ENCODE measurements around the gene FSHR. TPM values are rescaled to one million over a fixed set of nuclear protein-coding genes. Genes with fewer than 3 reads are reported as not detected.

Gene FSHR
- total and polyA plus RNA-seq, 2 of the 4 experiments (the other 2 are of a cell fraction): not detected

DNA sequence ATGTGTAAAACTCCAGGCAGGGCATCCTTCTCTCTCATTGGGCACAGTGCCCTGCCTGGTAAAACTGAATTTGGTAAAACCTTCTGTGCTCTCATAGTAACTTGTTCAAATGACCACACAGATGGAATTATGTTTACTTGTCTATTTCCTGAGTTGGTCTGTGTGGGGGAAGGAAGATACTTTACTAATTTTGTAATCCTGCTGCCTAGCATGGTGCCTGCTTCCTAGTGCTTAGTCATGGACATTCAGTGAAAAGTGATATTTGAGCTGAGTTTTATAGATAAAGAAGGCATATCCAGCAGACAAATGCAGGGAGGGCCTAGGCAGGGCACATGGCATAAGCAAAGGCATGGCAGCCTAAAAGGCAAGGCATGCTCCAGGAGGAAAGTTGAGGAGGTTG lies 199.4 kb downstream of the FSHR start:
- Histone ChIP-seq H2BK120ac (ENCODE audit: low read depth, low read length) (no peak overlapping the region; the same call in 1 of the 2 replicates), H3K9ac (ENCODE audit: low read depth, low read length) (no peak overlapping the region), H2BK15ac (ENCODE audit: low read depth, low read length) (no peak overlapping the region; the same call in 2 of the 3 replicates), H3K9me1 (ENCODE audit: insufficient read depth, low read length) (no peaks in the 10 kb centered on the region), H4K8ac (ENCODE audit: low read depth in 2 of 2, low read length in 2 of 2) (no peak overlapping the region), H2AK5ac (ENCODE audit: low read depth, low read length) (no peak overlapping the region), H2BK20ac (ENCODE audit: low read depth, low read length) (0 out of 2 replicates have a peak overlapping the region, but pooled peaks have one; percentile 27), H3K4me3 (ENCODE audit: insufficient read depth, low read depth, low read length) (no peak overlapping the region), H3K18ac (ENCODE audit: low read depth, low read length) (peak overlapping the region; percentile 51; the same call in 1 of the 2 replicates), H3K14ac (replicated peaks; ENCODE audit: low read depth, low read length) (no peak overlapping the region), H2AK9ac (replicated peaks; ENCODE audit: low read depth, low read length, poor library complexity) (no peak overlapping the region), H3K27me3 (ENCODE audit: control insufficient read depth, insufficient read depth, low read length) (no peaks in the 10 kb centered on the region), H3K56ac (ENCODE audit: extremely low read depth, insufficient read depth, low read length) (no peak overlapping the region), H2AFZ (replicated peaks; ENCODE audit: low read length, poor library complexity) (no peak overlapping the region), H3K4ac (ENCODE audit: low read depth, low read length) (no peak overlapping the region), H2BK5ac (ENCODE audit: low read depth, low read length, poor library complexity, severe bottlenecking) (no peak overlapping the region), H3K27ac (ENCODE audit: insufficient read depth, low read length) (peak overlapping the region; percentile 59; the same call in 1 of the 2 replicates), H3K9me3 (ENCODE audit: control insufficient read depth, insufficient read depth, low read length) (no peaks in the 10 kb centered on the region), H4K5ac (ENCODE audit: low read depth, low read length) (peak overlapping the region; percentile 38; the same call in 1 of the 2 replicates), H3K23ac (ENCODE audit: low read depth, low read length) (no peak overlapping the region), H3K36me3 (ENCODE audit: control insufficient read depth, insufficient read depth, low read length) (no peaks in the 10 kb centered on the region), H4K20me1 (ENCODE audit: insufficient read depth, low read length) (no peaks in the 10 kb centered on the region), H3K4me2 (ENCODE audit: low read depth, low read length) (no peak overlapping the region), H4K91ac (ENCODE audit: insufficient read depth, low read depth, low read length) (no peak overlapping the region), H3K79me1 (ENCODE audit: low read depth in 1 of 2, low read length in 2 of 2) (no peaks in the 10 kb centered on the region), H3K4me1 (ENCODE audit: control insufficient read depth, insufficient read depth, low read length) (no peaks in the 10 kb centered on the region)
- DNase-seq: peak; percentile 50
- ATAC-seq (ENCODE audit: low read depth): peak; percentile 97
- POLR2A ChIA-PET (ENCODE audit: unreplicated experiment): no interaction called here
- TF ChIP-seq CEBPB (IDR thresholded peaks at IDR 0.05; ENCODE audit: low read depth, low read length): no peak
- TF ChIP-seq NFE2L2 (IDR thresholded peaks at IDR 0.05; ENCODE audit: low read depth, low read length): peak; percentile 82; the same call in 1 of the 2 replicates
- intact Hi-C loops (cut with micrococcal nuclease): loop anchor here (5.0 kb wide), 1 partner anchor 297 kb away; no protein-coding TSS in a partner anchor
- dilution Hi-C loops (cut with HindIII; ENCODE audit: low sequenced_read_pairs, unreplicated experiment): no loop called here
- in situ Hi-C loops (cut with MboI; ENCODE audit: low sequenced_read_pairs): no loop called here
- CTCF ChIA-PET: no interaction called here
- no TSS peak for BruUV-seq (replicated peaks)

Measured in IMR-90 (cell line).